GF-D8 (cell line): Measurements from ENCODE around the gene NT5C1B.

Source experiments
- DNase-seq: peaks from one replicate; lab custom pipeline; 2025; lab: John Stamatoyannopoulos, UW

NT5C1B gene

DNA sequence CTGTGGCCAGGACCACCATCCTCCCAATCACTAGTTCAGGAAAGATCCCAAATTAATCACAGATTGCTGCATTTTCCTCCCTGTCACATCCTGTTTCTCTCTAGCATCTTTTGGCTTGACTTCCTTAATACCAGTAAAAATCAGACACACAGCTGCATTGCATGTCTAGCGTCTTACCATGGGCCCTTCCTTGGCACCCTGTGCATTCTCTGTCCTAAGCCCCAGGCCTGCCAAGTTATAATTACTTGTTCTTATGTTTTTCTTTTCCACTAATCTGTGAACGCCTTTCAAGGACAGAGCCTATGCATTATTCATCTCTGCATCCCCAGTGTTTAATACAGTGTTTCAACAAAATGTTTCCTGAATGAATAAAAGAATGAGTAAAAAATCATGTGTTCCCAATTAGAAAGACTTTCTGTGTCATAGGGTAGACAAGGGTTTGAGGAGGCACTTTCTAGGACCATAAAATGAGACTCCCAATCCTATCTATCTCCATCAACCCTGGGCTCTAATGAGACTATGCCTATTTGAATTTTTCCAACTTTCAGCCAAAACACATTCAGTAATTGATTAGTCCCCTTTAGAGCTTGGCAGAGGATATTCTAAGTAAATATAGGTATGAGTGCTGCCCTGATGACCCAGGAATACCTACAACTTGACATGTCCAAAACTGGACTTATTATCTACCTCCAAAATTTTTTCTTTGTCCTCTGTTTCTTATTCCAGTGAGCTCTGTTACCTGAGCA, 10.3 kb upstream of the NT5C1B start:
- DNase-seq, result no peak

- DNase-seq, result no peak
Measured at GRCh38 chr2:18598848-18599484, 9.6 kb upstream of the NT5C1B start.

DNA sequence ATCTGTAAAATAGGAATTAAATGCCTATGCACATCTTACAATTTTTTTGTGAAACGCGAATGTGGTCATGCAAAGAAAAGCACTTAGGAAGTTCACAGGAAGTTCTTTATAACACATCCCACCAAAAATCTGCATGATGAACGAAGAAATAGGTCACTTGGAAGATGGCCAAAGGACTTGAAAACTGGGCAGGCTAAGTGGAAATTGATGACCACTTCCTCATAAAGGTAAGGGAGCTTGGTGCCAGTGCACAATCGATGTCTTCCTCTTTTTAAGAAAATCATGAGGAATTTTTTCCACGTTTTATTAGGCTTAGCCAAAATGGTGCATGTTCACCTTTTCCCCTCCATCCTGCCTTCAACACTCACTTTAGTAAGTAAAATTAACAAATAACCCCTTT, 8.2 kb upstream of the NT5C1B start:
- no peak for DNase-seq

GRCh38 chr2:18596993-18597392, 7.6 kb upstream of the NT5C1B start:
- DNase-seq, result no peak

- no peak for DNase-seq
Measured at GRCh38 chr2:18593496-18593895, 4.1 kb upstream of the NT5C1B start.

DNA sequence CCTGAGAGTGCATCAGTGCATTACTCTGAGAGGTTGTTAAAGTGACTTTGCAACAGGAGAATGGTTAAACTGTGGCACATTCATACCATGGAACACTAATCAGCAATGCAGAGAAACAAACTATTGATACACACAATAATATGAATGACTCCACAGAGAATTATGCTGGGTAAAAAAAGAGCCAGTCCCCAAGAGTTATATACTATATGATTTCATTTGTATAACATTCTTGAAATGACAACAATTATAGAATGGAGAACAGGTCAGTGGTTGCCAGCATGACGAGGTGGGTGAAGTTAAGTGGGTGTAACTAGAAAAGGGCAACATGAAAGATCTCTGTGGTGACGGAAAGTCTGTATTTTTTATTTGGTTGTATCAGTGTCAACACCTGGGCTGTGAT, 3.0 kb upstream of the NT5C1B start:
- no peak for DNase-seq

DNA sequence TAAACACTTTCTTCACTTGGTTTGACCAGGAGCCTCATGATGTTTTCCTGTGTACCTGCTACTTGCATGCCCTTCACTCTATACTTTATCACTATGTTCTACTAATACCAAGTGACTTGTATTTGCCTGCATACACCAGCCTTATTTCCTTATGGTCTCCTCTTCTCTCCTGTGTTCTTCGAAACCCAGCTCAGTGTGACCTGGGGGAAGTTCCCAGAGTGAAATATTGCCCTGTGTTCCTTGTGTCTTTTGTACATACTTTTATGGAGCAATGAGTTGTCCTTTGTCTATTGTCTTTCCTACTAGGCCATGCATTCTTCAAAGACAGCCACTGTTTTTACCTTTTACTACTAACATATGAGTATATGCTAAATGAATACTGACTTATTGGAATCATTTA, 567 bp downstream of the NT5C1B start:
- no peak for DNase-seq

- no peak for DNase-seq
Measured at GRCh38 chr2:18588049-18588448, 1.3 kb downstream of the NT5C1B start.

- no peak for DNase-seq
Measured at GRCh38 chr2:18585526-18585925, 3.8 kb downstream of the NT5C1B start.

DNA sequence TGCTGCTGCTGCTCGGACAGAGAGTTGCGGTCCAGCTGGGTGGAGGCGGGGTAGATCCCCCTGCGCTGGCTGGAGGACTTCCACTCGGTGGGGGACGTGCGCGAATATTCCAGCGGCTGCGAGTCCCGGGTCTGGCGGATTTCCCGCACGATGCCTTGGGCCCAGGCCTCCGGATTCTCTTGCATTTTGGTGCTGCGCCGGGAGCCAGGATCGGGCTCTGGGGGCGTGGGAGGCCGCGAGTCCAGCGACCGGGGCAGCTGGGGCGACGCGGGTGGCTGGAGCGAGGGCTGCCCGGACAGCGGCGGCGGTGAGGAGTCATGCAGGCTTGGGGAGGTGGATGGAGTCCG, 4.8 kb downstream of the NT5C1B start:
- DNase-seq, result no peak

DNA sequence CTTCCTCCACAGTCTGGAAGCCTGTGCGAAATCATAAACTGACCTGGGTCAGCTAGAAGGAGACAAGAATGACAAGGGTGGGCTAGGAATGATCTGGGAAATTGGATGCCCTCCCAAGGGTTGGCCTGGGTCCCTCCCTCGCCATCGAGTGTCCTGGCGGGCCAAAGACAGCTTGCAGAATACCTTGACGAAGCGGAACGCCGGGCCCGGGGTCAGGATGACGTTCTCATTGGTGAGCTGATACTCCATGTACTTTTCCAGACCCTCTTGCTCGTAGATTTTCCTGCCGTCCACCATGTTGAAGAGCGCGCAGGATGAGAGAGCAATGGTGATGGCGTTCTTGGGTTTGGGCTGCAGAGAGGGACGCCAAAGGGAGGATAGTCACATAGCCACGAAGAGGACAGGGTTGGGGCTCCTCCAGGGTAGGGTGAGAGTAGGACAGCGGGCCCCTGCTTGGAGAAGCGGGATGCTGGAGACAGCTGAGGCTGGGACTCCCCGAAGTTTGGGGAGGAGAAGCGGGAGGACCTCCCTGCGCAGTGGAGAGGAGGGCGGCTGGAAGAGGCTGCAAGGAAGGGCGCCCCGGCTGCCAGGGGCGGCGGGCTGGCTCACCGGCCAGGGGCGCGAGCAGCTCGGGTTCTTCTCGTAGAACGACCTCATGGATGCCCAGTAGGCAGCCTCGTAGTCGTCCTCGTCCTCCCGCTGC, 5.3 kb downstream of the NT5C1B start:
- no peak for DNase-seq

GRCh38 chr2:18580606-18581005, 8.8 kb downstream of the NT5C1B start:
- DNase-seq, result no peak

DNA sequence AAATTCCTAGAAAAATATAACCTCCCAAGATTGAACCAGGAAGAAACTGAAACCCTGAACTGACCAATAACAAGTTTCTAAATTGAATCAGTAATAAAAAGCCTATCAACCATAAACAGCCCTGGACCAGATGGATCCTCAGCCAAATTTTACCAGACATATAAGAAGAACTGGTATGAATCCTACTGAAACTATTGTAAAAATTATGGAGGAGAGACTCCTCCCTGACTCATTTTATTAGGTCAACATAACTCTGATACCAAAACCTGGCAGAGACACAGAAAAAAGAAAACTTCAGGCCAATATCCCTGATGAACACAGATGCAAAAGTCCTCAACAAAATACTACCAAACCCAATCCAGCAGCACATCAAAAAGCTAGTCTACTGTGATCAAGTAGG, 11.3 kb downstream of the NT5C1B start:
- no peak for DNase-seq

DNA sequence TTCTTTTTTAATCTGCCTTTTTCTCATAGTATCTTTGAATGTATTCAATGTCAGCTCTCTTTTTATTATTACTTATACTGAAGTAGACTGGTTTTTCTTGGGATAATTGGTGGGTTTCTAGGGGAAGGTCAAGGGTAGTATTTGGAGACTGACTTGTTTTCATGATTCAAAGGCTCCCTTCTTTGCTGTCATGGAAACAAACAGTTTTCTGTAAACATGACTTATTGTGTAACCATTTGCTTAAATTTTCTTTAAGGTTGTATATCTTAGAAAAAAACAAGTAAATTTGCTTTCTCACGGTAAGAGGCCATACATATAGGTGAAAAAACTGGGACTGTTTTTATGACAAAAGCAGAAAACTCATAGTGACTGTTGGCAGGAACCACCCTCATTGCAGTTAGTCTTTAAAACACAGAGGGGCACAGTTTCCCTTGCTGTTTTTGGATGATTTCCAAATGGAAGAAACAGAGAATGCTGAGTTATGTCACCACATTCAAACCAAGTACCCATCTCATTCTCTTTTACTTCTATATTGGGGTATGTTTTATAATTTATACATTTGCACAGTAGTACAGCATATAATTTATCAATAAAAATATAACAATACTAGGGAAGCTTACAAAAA, 23.1 kb downstream of the NT5C1B start:
- DNase-seq, result no peak

GRCh38 chr2:18560797-18561085, 28.6 kb downstream of the NT5C1B start:
- no peak for DNase-seq

GRCh38 chr2:18560031-18560796, 29.2 kb downstream of the NT5C1B start, which contains the start of gene RDH14:
Gene RDH14, minus strand, starts transcription at chr2:18560653. Its CDS starts 81 bp downstream, at chr2:18560572.
- peak; percentile 59 for DNase-seq

DNA sequence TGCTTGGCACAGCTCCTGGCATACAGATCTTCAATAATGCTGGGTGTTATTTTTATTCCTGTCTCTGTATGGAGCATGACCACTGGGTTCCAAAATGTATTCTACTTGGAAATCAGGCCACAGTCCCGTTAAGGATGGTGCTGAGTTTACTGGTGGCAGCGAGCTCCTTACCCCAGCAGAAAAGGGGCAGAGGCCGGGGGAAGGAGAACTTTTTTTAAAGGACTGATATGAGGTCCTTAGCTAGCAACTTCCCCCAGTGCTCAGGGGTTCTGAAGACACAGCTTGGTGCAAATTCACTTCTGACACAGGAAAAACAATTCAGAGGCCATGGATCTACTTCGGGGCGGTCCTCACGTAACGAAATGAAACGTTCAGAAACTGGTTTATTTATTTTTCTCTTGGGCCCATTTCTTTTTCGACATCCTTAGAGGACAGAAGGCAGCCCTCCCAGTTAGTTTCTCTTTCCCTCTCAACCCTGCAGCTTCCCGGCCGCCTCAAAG, 29.8 kb downstream of the NT5C1B start:
- no peak for DNase-seq

DNA sequence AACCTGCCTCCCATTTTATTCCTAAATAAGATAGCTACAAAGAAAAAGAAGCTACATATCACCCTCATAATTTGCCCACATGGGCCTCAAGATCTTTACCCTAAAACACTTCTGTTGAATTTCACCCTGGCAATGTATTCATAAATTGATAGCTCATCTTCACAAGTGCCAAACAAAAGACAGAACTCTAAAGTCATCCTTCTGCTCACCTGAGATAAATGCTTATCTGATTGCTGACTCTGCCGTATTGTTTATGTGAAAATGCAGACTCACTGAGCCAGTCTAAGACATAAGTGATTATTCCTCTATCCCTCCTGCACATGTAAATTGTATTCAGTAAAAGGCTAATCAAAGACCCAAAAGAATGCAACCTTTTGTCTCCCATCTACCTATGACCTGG, 30.9 kb downstream of the NT5C1B start:
- DNase-seq, result no peak

DNA sequence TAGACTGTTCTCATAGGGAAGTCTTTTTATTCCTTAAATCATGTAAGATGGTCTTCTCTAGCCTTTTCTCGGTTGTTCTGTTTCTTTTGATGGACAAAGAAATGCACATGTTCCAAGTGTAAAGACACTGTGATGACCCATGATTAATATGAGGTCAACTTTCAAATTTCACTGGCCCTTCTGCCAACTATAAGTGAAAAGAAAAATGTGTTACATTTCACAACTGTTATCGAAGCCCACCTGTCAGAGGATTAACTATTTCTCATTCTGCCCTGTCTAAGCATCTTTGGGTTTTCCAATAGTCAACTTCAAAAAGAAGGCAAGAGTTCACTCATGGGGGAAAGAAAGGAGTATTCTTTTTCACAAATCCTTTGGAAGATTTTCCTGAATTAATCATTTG, 32.2 kb downstream of the NT5C1B start:
- DNase-seq, result no peak

DNA sequence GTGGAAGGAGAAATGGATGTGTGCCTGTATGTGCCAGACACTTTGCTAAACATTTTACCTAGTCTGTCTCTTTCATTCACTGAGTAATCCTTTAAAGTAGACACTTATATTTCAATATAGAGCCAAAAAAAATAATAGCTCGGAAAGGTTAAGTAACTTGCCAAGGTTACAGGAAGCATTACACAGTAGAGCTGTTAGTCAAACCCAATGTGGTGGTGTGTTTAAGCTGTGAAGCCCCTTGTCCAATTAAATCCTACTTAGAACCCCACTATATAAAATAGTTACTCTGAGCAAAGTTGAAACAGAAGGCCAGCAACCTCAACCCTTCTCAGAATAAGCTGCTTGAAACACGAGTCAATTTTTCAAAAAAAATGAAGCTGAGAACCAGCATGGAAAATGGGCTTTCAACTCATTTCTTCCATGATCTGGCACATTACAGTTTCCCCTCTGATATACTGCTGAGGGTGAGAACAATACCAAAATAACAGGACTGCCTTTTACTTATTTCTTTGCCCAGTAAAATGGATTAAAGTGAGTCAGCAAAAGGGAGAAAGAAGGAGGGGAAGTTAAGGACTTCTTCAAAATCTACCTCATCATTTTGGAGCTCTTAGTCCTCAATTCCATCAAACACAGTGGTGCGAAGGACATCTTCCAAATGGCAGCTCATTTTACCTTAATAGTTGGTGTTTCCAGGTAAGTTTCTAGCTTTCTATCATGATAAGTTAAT, 36.9 kb downstream of the NT5C1B start:
- DNase-seq, result no peak

- DNase-seq, result no peak
Measured at GRCh38 chr2:18551623-18552022, 37.7 kb downstream of the NT5C1B start.
